Measurements from ENCODE around the gene GPR52.

The GPR52 gene

GRCh38 chr1:174469052-174469451 lies 21.3 kb downstream of the GPR52 start:
- no peak for DNase-seq

GRCh38 chr1:174469687-174470086 lies 21.9 kb downstream of the GPR52 start:
- no peak for DNase-seq

GRCh38 chr1:174479281-174479680 lies 31.5 kb downstream of the GPR52 start:
- DNase-seq = no peak

- no peak for DNase-seq
Measured at GRCh38 chr1:174480324-174480723, 32.6 kb downstream of the GPR52 start.

- DNase-seq = no peak
Measured at GRCh38 chr1:174491606-174492005, 43.8 kb downstream of the GPR52 start.

GRCh38 chr1:174497478-174497877 lies 49.7 kb downstream of the GPR52 start:
- DNase-seq = no peak

Measured in inflammatory macrophage treated with lipopolysaccharide for 4 hours (primary cell).